ENCODE results near the gene TNFRSF6B. TPM values are rescaled to one million over a fixed set of nuclear protein-coding genes. Genes with fewer than 3 reads are reported as not detected.

TNFRSF6B gene
- polyA plus RNA-seq, 3 donors, result 1.3 to 1.7 (median 1.4) TPM

GRCh38 chr20:63744574-63745423 is 48.3 kb downstream of the TNFRSF6B start:
- no peak for DNase-seq (ENCODE audit: low read depth in 3 of 3, low spot score in 2 of 3)

DNA sequence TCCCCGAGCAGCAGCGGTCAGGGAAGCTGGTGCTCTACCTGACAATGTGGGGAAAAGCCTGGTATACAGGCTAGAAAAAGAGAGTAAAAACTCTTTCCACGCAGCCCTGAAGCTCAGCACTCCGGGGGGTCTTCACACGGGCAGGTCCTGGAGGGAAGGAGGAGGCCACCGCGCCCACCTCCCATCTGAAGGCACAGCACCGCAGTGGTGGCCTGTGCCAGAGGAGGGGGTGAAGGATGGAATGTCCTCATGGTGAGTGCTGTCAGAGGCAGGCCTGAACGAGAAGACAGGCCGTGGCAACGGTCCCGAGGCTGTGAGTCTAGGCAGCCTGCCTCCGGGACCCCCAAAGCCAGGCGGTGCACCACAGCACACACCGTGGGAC is 49.0 kb downstream of the TNFRSF6B start:
- no peak for DNase-seq (ENCODE audit: low read depth in 3 of 3, low spot score in 2 of 3)

- no peak for DNase-seq (ENCODE audit: low read depth in 3 of 3, low spot score in 2 of 3)
These were observed 49.7 kb downstream of the TNFRSF6B start for GRCh38 chr20:63745961-63746731.

DNA sequence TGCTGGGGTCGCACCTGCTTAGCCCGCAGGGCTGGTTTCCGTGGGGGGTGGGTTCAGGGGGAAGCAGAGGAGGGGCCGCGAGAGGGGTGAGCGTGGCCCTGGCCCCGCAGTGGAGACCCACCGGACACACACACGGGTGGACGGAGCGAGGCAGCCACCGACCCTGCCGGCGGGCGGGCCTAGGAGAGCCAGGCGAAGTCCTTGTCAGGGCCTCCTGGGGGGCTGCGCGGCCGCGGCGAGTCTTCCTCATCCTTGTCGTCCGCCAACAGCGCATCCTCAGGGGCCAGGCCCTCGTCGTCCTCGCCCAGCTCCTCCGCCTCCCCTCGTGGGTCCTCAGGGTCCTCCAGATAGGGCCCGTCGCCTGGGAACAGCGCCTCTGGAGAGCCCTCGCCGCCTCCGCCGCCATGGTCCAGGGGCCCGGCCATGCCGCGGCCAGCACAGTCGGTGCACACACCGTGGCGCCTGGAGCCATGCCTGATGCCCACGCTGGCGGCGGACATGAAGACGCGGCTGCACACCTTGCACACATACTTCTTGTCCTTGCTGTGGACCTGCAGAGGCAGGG is 50.4 kb downstream of the TNFRSF6B start:
- DNase-seq (ENCODE audit: low read depth in 3 of 3, low spot score in 2 of 3), result no peak

- no peak for DNase-seq (ENCODE audit: low read depth in 3 of 3, low spot score in 2 of 3)
These were observed 51.2 kb downstream of the TNFRSF6B start for GRCh38 chr20:63747622-63748069.

Other genes with a start within 250 kb of the TNFRSF6B start
- gene KCNQ2, start 224.0 kb upstream of the TNFRSF6B start, polyA plus RNA-seq (ENCODE audit: insufficient read length in 3 of 3), result 1 to 10 TPM; 3.9 to 6.1 (median 4.9) TPM
- 1 to 10 TPM in 2 of 3 donors, under 1 TPM in 1; 0.79 to 1.6 (median 1.1) TPM for gene EEF1A2, start 197.6 kb upstream of the TNFRSF6B start, polyA plus RNA-seq (ENCODE audit: insufficient read length in 3 of 3)
- gene PPDPF, start 175.9 kb upstream of the TNFRSF6B start, polyA plus RNA-seq (ENCODE audit: insufficient read length in 3 of 3), result 100 to 1,000 TPM; 108 to 192 (median 149) TPM
- under 1 TPM; 0.22 to 0.61 (median 0.49) TPM for gene PTK6, start 159.3 kb upstream of the TNFRSF6B start, polyA plus RNA-seq (ENCODE audit: insufficient read length in 3 of 3)
- under 1 TPM; 0.08 to 0.21 (median 0.08) TPM for gene SRMS, start 148.9 kb upstream of the TNFRSF6B start, polyA plus RNA-seq (ENCODE audit: insufficient read length in 3 of 3)
- gene FNDC11, start 142.5 kb upstream of the TNFRSF6B start, polyA plus RNA-seq (ENCODE audit: insufficient read length in 3 of 3), result under 1 TPM; 0.69 to 0.98 (median 0.76) TPM
- gene HELZ2, start 122.4 kb upstream of the TNFRSF6B start, polyA plus RNA-seq (ENCODE audit: insufficient read length in 3 of 3), result 10 to 100 TPM in 2 of 3 donors, 1 to 10 TPM in 1; 8.8 to 11.3 (median 10.4) TPM
- gene GMEB2, start 69.6 kb upstream of the TNFRSF6B start, polyA plus RNA-seq (ENCODE audit: insufficient read length in 3 of 3), result 1 to 10 TPM; 7.5 to 9.8 (median 8.9) TPM
- gene STMN3, start 43.2 kb upstream of the TNFRSF6B start, polyA plus RNA-seq (ENCODE audit: insufficient read length in 3 of 3), result 10 to 100 TPM; 22.0 to 26.7 (median 23.8) TPM
- 10 to 100 TPM; 12.8 to 15.9 (median 13.8) TPM for gene RTEL1, start 38.3 kb upstream of the TNFRSF6B start, polyA plus RNA-seq (ENCODE audit: insufficient read length in 3 of 3)
- gene ARFRP1, start 11.3 kb downstream of the TNFRSF6B start, polyA plus RNA-seq (ENCODE audit: insufficient read length in 3 of 3), result 10 to 100 TPM; 29.9 to 31.9 (median 30.8) TPM
- gene ZGPAT, start 11.4 kb downstream of the TNFRSF6B start, polyA plus RNA-seq (ENCODE audit: insufficient read length in 3 of 3), result 10 to 100 TPM; 14.9 to 15.7 (median 15.0) TPM
- 1 to 10 TPM; 2.8 to 5.2 (median 3.8) TPM for gene LIME1, start 40.0 kb downstream of the TNFRSF6B start, polyA plus RNA-seq (ENCODE audit: insufficient read length in 3 of 3)
- gene SLC2A4RG, start 43.1 kb downstream of the TNFRSF6B start, polyA plus RNA-seq (ENCODE audit: insufficient read length in 3 of 3), result 10 to 100 TPM; 57.9 to 66.1 (median 60.9) TPM
- 10 to 100 TPM; 13.6 to 16.0 (median 14.5) TPM for gene ZBTB46, start 134.6 kb downstream of the TNFRSF6B start, polyA plus RNA-seq (ENCODE audit: insufficient read length in 3 of 3)
- gene ABHD16B, start 164.8 kb downstream of the TNFRSF6B start, polyA plus RNA-seq (ENCODE audit: insufficient read length in 3 of 3), result not detected
- gene TPD52L2, start 168.6 kb downstream of the TNFRSF6B start, polyA plus RNA-seq (ENCODE audit: insufficient read length in 3 of 3), result 10 to 100 TPM; 80.6 to 82.1 (median 81.3) TPM
- 10 to 100 TPM; 25.7 to 29.0 (median 28.7) TPM for gene DNAJC5, start 198.5 kb downstream of the TNFRSF6B start, polyA plus RNA-seq (ENCODE audit: insufficient read length in 3 of 3)

Data from right renal cortex interstitium (tissue), 3 donors.